ENCODE measurements around the gene KCTD8.

KCTD8 gene
- total RNA-seq: 0 to 0.09 reads per million in 2 donors

GRCh38 chr4:44448521-44449461 is at the start of gene KCTD8:
TSS of gene KCTD8 (minus strand) at chr4:44448809.
- no peak for DNase-seq

GRCh38 chr4:44494810-44495701 is 46.4 kb upstream of the KCTD8 start:
- DNase-seq: no peak

GRCh38 chr4:44493924-44494323 is 45.3 kb upstream of the KCTD8 start:
- DNase-seq: no peak

- DNase-seq: no peak
Observed at GRCh38 chr4:44487341-44487740, 38.7 kb upstream of the KCTD8 start.

- DNase-seq: no peak
Observed at GRCh38 chr4:44479731-44480130, 31.1 kb upstream of the KCTD8 start.

GRCh38 chr4:44462259-44462658 is 13.7 kb upstream of the KCTD8 start:
- DNase-seq: no peak

- no peak for DNase-seq
Observed at GRCh38 chr4:44447563-44448504, 775 bp downstream of the KCTD8 start.

- DNase-seq: no peak
Observed at GRCh38 chr4:44446801-44447562, 1.6 kb downstream of the KCTD8 start.

- no peak for DNase-seq
Observed at GRCh38 chr4:44446191-44446590, 2.4 kb downstream of the KCTD8 start.

- DNase-seq: no peak
Observed at GRCh38 chr4:44438687-44439086, 9.9 kb downstream of the KCTD8 start.

- no peak for DNase-seq
Observed at GRCh38 chr4:44434247-44434646, 14.4 kb downstream of the KCTD8 start.

- no peak for DNase-seq
Observed at GRCh38 chr4:44425614-44426208, 22.9 kb downstream of the KCTD8 start.

GRCh38 chr4:44422912-44423311 is 25.7 kb downstream of the KCTD8 start:
- DNase-seq: no peak

GRCh38 chr4:44421330-44422065 is 27.1 kb downstream of the KCTD8 start:
- DNase-seq: no peak

GRCh38 chr4:44415251-44415650 is 33.4 kb downstream of the KCTD8 start:
- DNase-seq: no peak

GRCh38 chr4:44368413-44369167 is 80.0 kb downstream of the KCTD8 start:
- no peak for DNase-seq

GRCh38 chr4:44354172-44354571 is 94.4 kb downstream of the KCTD8 start:
- no peak for DNase-seq

GRCh38 chr4:44351069-44351468 is 97.5 kb downstream of the KCTD8 start:
- DNase-seq: no peak

GRCh38 chr4:44342800-44343199 is 105.8 kb downstream of the KCTD8 start:
- no peak for DNase-seq

- DNase-seq: no peak
Observed at GRCh38 chr4:44326741-44327140, 121.9 kb downstream of the KCTD8 start.

Measured in activated gamma-delta T cell (primary cell).